Colonic mucosa (tissue), 4 donors: Measurements from ENCODE around the gene ATP2A3. TPM values are rescaled to one million over a fixed set of nuclear protein-coding genes. Genes with fewer than 3 reads are reported as not detected.

ENCODE experiments used
- DNase-seq: peaks from one replicate; pipeline ENCODE4 v3.0.0-alpha.2; 2020
- H3K27ac ChIP-seq: fragments of 200-600 bp; one replicate; pipeline ENCODE4 v1.8.0; 2021
- H3K27me3 ChIP-seq: fragments of 200-600 bp; one replicate; pipeline ENCODE4 v1.8.0; 2021
- H3K36me3 ChIP-seq: fragments of 200-600 bp; one replicate; pipeline ENCODE4 v1.8.0; 2021
- H3K4me1 ChIP-seq: fragments of 200-600 bp; one replicate; pipeline ENCODE4 v1.8.0; 2021; ENCODE audit warnings: mild to moderate bottlenecking
- H3K4me3 ChIP-seq: fragments of 200-600 bp; one replicate; pipeline ENCODE4 v1.8.0; 2021
- H3K9ac ChIP-seq, 2 donors: one replicate each; pipeline ENCODE4 v1.7.0; 2013; ENCODE audit warnings: control low read depth in 2 of 2, low read depth in 2 of 2, low read length in 2 of 2
- H3K9me3 ChIP-seq: fragments of 200-600 bp; one replicate; pipeline ENCODE4 v1.8.0; 2021
- intact Hi-C: fragments of 100-400 bp; cut with DNase I; formaldehyde crosslinking; loops from one replicate; pipeline ENCODE4 v1.14.1; 2022
- total RNA-seq, 2 donors: library from RNA; stranded (reverse); fragmentation: NEBNext Ultra II Directional in 1 of 2; extraction: Animal tissue kit (Norgen Biotek cat#: 25700) in 1 of 2; gene quantifications; one replicate each; pipeline ENCODE4 v1.2.1, GENCODE V29; 2021
- TF ChIP-seq, protein P1 (sequence below): fragments of 200-600 bp; IDR thresholded peaks from one replicate; pipeline ENCODE4 v1.8.0; 2022; ENCODE audit warnings: antibody characterized with exemption, mild to moderate bottlenecking
- donor health status: healthy.
- donor health status: DM: no; HTN: no; CAD: no.
- donor health status: DM: no; HTN: no; CAD: no.

The ATP2A3 gene
- total RNA-seq, 2 donors from 2014 or later = 197 to 308 TPM

DNA sequence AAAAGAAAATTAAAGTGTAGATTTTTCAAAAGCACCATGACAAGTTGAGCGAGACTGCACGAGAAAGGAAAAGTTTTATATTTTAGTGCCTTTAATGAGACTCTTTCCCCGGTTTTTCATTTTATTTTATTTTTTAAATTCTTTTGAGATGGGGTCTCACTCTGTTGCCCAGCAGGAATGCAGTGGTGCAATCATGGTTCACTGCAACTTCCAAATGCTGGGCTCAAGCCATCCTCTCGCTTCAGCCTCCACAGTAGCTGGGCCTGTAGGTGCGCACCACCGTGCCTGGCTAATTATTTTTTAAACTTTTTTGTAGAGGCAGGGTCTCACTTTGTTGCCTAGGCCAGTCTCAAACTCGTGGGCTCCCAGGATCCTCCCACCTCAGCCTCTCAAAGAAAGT, 5.7 kb upstream of the ATP2A3 start:
- H3K4me1 ChIP-seq = peaks cover 14% of the 10 kb centered on the region
- DNase-seq = no peak

DNA sequence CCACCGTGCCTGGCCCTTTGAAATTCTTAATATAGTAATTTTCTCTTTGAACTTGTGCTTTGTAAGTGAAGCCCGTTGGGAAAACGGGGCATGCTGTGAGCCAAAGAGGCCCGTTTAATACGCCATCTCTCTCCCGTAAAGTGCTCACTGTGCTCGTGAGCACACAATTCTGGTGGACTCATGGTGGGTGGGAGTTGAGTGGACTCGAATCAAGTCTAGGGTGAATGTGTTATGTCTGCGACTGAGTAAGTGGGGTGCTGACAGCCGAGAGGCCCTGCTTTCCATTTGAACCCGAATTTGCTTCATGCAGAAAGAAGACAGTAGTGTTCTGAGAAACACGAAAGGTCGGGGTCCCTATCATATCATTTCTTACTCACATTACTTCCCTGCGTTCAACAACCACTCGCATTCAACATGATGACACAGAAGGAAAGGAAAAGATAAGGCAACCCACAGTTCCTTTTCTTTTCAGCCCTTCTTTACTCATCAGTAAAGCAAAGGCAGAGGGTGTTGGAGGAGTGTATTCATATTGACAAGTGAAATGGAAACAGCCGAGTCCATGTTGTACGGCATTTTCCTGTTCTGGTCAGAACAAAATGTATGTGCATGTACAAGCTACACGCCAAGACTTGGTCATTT, 4.8 kb upstream of the ATP2A3 start:
- peaks cover 14% of the 10 kb centered on the region for H3K4me1 ChIP-seq
- no peaks in the 10 kb centered on the region for H3K27me3 ChIP-seq

More for the DNA sequence above, 5.7 kb upstream of the ATP2A3 start:
- Histone ChIP-seq H3K27me3 (no peaks in the 10 kb centered on the region), H3K4me3 (no peak overlapping the region), H3K9ac (no peak overlapping the region), H3K27ac (no peak overlapping the region), H3K9me3 (no peaks in the 10 kb centered on the region), H3K36me3 (no peaks in the 10 kb centered on the region)
- TF ChIP-seq, protein P1, sequence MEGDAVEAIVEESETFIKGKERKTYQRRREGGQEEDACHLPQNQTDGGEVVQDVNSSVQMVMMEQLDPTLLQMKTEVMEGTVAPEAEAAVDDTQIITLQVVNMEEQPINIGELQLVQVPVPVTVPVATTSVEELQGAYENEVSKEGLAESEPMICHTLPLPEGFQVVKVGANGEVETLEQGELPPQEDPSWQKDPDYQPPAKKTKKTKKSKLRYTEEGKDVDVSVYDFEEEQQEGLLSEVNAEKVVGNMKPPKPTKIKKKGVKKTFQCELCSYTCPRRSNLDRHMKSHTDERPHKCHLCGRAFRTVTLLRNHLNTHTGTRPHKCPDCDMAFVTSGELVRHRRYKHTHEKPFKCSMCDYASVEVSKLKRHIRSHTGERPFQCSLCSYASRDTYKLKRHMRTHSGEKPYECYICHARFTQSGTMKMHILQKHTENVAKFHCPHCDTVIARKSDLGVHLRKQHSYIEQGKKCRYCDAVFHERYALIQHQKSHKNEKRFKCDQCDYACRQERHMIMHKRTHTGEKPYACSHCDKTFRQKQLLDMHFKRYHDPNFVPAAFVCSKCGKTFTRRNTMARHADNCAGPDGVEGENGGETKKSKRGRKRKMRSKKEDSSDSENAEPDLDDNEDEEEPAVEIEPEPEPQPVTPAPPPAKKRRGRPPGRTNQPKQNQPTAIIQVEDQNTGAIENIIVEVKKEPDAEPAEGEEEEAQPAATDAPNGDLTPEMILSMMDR = no peak
- intact Hi-C loops = no loop called here

DNA sequence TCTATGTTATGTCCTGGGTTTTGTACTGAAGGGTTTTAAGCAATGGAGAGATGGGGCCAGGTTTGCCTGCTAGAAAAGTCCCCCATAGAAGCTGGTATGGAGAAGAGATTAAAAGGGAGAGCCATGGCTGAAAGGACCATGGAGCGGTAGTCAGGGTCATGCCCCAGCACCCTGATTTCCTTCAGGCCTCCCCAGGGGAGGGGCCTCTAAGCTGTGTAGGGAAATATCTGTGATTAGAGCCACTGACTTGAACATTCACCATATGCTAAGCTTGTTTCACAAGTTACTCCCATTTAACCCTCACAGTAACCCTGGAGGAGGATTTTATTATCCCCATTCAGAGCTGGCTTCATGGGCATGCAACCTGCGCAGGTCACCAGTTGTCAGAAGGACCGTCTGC, 3.8 kb upstream of the ATP2A3 start:
- no peak for DNase-seq
- TF ChIP-seq, protein P1 = no peak
- Histone ChIP-seq H3K27ac (peak overlapping the region; percentile 97), H3K36me3 (no peaks in the 10 kb centered on the region), H3K4me3 (no peak overlapping the region), H3K9me3 (no peaks in the 10 kb centered on the region), H3K9ac (peak overlapping the region in 1 of 2 donors; percentile 66), H3K27me3 (no peaks in the 10 kb centered on the region), H3K4me1 (peaks cover 20% of the 10 kb centered on the region)
- intact Hi-C loops = no loop called here

More for the DNA sequence above, 4.8 kb upstream of the ATP2A3 start:
- no peak overlapping the region for H3K27ac ChIP-seq
- H3K36me3 ChIP-seq = no peaks in the 10 kb centered on the region
- H3K9me3 ChIP-seq = no peaks in the 10 kb centered on the region
- TF ChIP-seq, protein P1 = no peak
- H3K4me3 ChIP-seq = no peak overlapping the region
- no peak overlapping the region for H3K9ac ChIP-seq
- intact Hi-C loops = no loop called here
- DNase-seq = no peak

DNA sequence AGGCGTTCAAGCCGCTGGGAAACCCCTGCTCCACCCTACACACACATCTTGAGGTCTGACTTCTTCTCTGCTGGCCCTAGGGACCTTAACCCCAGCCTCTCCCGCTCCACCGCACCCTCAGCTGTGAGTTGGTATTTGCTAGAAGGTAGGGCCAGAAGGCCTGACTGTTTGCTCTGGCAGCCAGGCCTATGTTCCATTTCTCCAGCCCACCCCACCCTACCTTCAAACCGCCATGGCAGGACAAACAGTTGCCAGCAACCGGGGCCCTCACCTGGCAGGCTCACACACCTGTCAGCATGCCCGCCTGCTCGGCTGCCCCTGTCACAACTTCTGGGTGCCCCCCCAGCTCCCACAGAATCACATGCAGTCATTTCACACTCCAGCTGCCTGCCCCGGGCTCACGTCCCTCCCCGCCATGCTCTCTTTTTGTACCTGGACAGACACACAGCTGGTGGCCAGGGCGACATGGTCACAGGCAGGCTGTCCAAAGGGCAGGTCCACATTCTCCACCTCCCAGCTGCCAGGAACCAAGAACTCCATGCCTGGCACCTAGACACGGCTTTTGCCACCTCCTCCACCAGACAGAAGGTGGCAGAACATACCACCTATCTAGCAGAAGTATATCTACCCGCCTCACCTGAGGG, 2.6 kb upstream of the ATP2A3 start:
- Histone ChIP-seq H3K9me3 (no peaks in the 10 kb centered on the region), H3K27ac (peak overlapping the region; percentile 97), H3K4me3 (no peak overlapping the region), H3K27me3 (no peaks in the 10 kb centered on the region), H3K36me3 (no peaks in the 10 kb centered on the region), H3K9ac (peak overlapping the region; percentile 32 to 82), H3K4me1 (peaks cover 28% of the 10 kb centered on the region)
- intact Hi-C loops = loop anchor here (2.0 kb wide), 1 partner anchor 38 kb away; no protein-coding TSS in a partner anchor
- peak; percentile 91 for DNase-seq
- TF ChIP-seq, protein P1 = peak; percentile 43

DNA sequence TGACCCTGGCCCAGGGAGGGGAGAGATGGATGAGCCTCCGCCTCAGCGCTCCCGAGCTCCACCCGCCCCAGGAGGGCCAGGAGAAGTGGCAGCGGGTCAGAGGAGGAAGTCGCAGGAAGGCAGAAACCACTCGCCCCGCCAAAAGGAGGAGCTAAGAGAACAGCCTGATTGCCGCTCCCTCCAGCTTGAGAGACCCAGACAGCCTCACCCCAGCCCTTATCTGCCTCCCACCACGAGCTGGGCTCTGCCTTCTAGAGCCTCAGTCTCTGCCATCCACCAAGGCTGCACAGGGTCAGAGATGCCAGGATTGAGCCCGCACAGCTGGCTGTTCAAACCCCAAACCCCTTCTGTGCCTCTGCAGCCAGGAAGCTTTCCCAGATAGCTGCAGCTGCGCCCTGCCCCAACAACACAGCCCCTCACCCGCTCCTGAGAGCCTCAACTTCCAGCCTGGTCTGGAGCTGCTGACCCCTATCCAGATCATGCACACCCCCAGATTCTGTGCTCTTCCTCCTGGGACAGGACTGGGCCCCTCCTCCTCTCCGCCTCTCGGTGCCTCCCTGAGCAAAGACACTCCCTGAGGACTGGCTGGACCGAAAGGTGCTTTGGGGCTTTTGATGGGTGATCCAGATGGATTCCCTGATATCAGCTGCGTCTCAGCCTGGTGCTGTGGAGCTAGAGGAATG, 1.0 kb upstream of the ATP2A3 start:
- Histone ChIP-seq H3K27ac (peak overlapping the region; percentile 97), H3K4me3 (peak overlapping the region; percentile 76), H3K27me3 (no peaks in the 10 kb centered on the region), H3K36me3 (no peaks in the 10 kb centered on the region), H3K4me1 (peaks cover 36% of the 10 kb centered on the region), H3K9me3 (no peaks in the 10 kb centered on the region), H3K9ac (peak overlapping the region; percentile 41 to 97)
- DNase-seq = peak; percentile 94
- intact Hi-C loops = no loop called here
- TF ChIP-seq, protein P1 = no peak
